AG10803 (cell line): ENCODE results near the gene ANKRD33B.
"Not testable (repeated sequence)": the region's sequence is repeated elsewhere in the genome, so short reads cannot be mapped to it uniquely, and the experiment has no call there.

Experiments used
- DNase-seq: peaks from one replicate; pipeline ENCODE4 v3.0.0; 2010; ENCODE audit warnings: low read depth
- H3K4me3 ChIP-seq: 2 replicates; pipeline ENCODE4 v1.5.1; 2011; ENCODE audit warnings: mild to moderate bottlenecking, low read length, control low read depth
- TF ChIP-seq, protein P1 (sequence below): conservative IDR thresholded peaks from 2 replicates; pipeline ENCODE4 v1.5.1; 2011; ENCODE audit warnings: mild to moderate bottlenecking, low read length, control low read depth, inconsistent platforms

The ANKRD33B gene

DNA sequence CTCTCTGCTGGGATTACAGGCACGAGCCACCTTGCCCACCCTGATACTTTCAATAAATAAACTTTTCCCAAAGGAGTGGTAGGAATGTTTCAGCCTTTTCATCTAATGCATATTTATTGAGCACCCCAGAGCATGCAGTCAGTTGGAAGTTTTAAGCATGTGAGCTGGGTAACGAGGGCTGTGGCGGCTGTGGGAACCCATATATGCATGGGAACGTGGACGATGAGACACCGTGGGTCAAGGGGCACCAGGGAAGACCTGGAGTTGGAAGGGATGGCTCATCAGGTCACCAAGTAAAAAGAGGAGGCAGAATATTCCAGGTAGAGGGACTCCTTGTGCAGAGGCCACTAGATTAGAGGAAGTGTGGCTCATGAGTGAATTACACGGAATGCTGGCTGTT lies 64.7 kb downstream of the ANKRD33B start:
- TF ChIP-seq, protein P1, sequence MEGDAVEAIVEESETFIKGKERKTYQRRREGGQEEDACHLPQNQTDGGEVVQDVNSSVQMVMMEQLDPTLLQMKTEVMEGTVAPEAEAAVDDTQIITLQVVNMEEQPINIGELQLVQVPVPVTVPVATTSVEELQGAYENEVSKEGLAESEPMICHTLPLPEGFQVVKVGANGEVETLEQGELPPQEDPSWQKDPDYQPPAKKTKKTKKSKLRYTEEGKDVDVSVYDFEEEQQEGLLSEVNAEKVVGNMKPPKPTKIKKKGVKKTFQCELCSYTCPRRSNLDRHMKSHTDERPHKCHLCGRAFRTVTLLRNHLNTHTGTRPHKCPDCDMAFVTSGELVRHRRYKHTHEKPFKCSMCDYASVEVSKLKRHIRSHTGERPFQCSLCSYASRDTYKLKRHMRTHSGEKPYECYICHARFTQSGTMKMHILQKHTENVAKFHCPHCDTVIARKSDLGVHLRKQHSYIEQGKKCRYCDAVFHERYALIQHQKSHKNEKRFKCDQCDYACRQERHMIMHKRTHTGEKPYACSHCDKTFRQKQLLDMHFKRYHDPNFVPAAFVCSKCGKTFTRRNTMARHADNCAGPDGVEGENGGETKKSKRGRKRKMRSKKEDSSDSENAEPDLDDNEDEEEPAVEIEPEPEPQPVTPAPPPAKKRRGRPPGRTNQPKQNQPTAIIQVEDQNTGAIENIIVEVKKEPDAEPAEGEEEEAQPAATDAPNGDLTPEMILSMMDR = no peak
- no peak overlapping the region for H3K4me3 ChIP-seq
- DNase-seq = no peak

DNA sequence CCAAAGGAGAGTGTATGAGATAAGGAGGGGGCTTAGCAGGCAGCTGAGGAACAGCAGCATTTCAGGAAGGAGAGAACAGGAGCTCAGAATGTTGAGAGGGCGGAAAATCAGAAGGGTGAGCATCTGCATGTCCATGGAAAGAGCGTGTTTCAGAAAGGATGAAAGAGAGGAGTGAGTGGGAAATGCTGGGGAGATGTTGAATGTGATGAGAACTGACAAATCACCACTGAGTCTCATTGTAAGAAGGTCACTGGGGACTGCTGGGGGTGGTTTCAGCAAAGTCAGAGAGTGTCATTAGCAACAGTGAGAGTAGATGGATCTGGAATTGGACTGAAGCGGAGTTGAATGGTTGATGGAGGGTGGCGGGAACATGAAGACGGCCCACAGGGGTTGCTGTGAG lies 65.8 kb downstream of the ANKRD33B start:
- DNase-seq = no peak
- no peak overlapping the region for H3K4me3 ChIP-seq
- TF ChIP-seq, protein P1 = no peak

DNA sequence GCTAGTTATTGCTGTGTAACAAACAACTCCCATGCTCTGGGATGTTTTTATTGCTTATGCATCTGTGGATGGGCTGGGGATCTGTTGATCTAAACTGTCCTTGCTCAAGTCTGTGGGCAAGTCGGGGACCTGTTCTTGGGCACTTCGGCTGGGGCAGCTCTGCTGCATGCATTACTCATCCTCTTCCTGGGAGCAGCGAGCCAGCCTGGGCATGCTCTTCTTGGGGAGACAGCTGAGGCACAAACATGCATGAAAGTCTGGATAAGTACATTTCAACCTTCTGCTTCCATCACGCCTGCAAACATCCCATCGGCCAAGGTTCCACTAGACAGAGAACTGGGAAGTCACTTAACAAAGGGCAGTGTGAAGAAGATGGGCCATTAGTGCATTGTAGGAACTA lies 66.3 kb downstream of the ANKRD33B start:
- no peak for DNase-seq
- H3K4me3 ChIP-seq = no peak overlapping the region
- TF ChIP-seq, protein P1 = no peak

DNA sequence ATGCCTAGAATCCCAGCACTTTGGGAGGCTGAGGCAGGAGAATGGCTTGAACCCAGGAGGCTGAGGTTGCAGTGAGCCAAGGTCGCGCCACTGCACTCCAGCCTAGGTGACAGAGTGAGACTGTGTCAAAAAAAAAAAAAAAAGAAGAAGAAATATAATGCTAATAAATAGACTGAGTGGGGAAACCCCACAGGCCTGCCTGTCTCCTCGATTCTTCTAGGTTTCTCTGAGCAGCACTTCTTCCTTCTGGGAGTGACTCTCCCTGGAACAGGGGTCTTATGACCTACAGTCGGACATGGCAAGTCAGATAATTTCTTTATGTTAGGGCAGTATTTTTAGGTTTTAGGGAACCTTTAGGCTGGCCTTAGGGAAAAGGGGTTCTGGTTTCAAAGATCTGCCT lies 66.9 kb downstream of the ANKRD33B start:
- not testable (repeated sequence) for H3K4me3 ChIP-seq, DNase-seq

DNA sequence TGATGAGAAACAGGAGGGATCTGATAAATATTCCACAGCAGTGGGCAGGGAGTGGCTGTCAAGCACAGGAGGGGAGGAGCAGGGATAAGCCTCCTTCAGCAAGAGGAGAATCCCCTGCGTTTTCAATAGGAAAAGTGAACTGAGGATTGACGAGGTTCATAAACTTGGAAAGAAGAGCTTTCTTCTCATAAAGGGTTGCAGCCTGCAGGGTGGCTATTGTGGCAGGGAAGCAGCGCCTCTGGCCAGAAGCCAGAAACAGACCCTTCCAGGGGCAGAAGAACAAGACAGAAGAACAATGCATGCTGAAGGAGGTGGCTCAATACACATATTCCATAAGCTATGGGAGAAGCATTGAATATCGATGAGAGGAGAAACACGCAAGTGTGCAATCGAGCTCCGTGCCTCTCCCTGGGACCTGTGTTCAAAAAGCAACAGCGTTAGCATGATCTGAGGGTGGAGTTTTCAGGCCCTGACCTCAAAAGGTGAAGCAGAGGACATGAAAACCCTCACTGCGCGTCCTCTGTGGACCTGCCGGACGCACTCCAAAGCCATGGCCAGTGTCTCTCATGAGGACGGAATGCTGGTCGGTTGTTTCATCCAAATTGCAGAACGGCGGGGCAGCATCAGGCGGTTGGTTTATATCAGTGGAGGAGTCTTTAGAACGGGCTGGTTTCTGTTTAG lies 67.6 kb downstream of the ANKRD33B start:
- TF ChIP-seq, protein P1 = no peak
- DNase-seq = no peak
- no peak overlapping the region for H3K4me3 ChIP-seq

DNA sequence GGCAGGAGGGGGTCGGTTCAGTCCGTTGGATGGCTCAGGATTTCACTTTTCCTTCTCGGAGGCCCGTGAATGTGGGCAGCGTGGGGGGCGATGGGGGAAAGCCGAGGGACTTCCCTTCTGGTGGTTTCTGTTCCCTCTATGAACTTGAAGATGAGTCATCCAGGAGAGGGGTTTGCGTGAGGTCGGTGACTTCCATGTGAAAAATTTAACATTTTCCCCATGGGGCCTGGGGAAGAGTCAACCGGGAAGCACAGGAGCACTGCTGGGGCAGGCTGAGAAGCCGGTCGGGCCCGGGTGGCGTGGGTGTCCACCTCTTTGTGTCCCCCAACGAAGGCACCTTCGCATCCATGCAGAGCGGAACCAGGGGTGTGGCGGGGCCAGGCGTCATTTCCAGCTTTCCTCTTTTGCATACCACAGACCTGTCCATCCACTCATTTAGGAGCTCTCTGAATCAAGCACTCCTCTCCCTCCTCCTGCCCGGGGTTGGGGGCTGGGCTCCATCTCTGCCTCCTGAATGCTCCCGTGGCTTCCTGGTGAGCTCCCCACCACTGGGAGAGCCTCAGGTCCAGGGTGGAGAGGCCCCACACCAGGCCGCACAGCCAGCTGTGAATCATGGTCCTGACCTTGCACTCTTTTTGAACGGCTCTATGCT lies 68.4 kb downstream of the ANKRD33B start:
- no peak overlapping the region for H3K4me3 ChIP-seq
- no peak for DNase-seq
- TF ChIP-seq, protein P1 = no peak

DNA sequence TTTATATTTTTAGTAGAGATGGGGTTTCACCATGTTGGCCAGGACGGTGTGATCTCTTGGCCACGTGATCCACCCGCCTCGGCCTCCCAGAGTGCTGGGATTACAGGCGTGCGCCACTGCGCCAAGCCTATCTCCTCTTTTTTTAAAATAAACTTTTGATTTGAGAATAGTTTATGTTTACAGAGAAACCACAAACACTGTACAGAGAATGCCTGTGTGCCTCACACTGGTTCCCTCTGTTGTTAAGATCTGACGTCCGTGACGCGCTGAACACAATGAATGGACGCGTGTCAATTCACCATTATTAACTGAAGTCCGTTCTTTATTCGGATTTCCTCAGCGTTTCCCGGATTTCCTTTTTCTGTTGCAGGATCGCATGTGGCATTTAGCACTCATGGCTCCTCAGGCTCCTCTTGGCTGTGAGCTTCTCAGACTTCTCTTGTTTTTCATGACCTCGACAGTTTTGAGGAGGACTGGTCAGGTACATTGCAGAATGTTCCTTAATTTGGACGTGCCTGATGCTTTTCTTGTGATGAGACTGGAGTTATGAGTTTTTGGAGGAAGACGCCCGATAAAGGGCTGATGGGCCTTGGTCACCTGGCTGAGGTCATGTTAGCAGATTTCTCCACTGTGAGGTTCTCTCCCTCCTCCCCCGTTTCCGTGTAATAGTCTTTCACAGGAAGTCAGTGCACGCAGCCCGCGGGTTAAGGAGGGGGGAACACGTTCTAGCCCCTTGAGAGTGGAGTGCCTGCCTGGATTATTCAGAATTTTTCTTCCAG lies 69.6 kb downstream of the ANKRD33B start:
- TF ChIP-seq, protein P1 = no peak
- no peak overlapping the region for H3K4me3 ChIP-seq
- DNase-seq = no peak
